Heart left ventricle (tissue), 13 donors: ENCODE results near the gene CHCHD1.

Source experiments
- POLR2A ChIP-seq, 2 donors: fragments of 450-650 bp; IDR thresholded peaks; one replicate each; pipeline ENCODE4 v1.6.1; 2017; ENCODE audit warnings: antibody characterized with exemption in 2 of 2, mild to moderate bottlenecking in 2 of 2, moderate library complexity in 2 of 2
- TF ChIP-seq, protein P1 (sequence below), 12 donors: fragments of 200-600 bp; sonication (generic) in 4 of 12; IDR thresholded peaks; one replicate each; pipeline versions ENCODE4 v1.5.0 to v1.8.0; 2018 to 2022; ENCODE audit warnings: antibody characterized with exemption in 12 of 12, mild to moderate bottlenecking in 5 of 12
- donor health status: ischemic (EF 13 %, LVEDD 7.1; RV severe dilation, severe dysfunction).
- donor health status: DM: no; HTN: yes; CAD: no.
- donor health status: DM: no; HTN: no; CAD: no.
- donor health status: ischemic (EF 25% LVEDD 6.9; RV normal size, moderate dysfunction).
- donor health status: ischemic (EF 25% LVEDD 5.7; RV mildly dilated, moderate dysfunction).
- donor health status: ischemic (EF 35%, LVEDD 5.7; RV mildly dilated, moderate dysfunction).
- donor health status: nonischemic (EF 11% LVEDD 7.7; RV severe dilation, severe dysfunction).
- donor health status: DM: yes; HTN: yes; CAD: no.
- donor health status: PGD.
- donor health status: ischemic (EF 29% LVEDD 5.4; RV normal size, mild dysfunction).
- donor health status: nonischemic (EF 23%, LVEDD 6.1; RV moderate dilation, normal function).

GRCh38 chr10:73800560-73801252 is 18.9 kb downstream of the CHCHD1 start:
- TF ChIP-seq, protein P1, sequence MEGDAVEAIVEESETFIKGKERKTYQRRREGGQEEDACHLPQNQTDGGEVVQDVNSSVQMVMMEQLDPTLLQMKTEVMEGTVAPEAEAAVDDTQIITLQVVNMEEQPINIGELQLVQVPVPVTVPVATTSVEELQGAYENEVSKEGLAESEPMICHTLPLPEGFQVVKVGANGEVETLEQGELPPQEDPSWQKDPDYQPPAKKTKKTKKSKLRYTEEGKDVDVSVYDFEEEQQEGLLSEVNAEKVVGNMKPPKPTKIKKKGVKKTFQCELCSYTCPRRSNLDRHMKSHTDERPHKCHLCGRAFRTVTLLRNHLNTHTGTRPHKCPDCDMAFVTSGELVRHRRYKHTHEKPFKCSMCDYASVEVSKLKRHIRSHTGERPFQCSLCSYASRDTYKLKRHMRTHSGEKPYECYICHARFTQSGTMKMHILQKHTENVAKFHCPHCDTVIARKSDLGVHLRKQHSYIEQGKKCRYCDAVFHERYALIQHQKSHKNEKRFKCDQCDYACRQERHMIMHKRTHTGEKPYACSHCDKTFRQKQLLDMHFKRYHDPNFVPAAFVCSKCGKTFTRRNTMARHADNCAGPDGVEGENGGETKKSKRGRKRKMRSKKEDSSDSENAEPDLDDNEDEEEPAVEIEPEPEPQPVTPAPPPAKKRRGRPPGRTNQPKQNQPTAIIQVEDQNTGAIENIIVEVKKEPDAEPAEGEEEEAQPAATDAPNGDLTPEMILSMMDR (IDR thresholded peaks at IDR 0.05), result no peak
- TF ChIP-seq POLR2A (IDR thresholded peaks at IDR 0.05), result no peak
